NOMO-1 treated with DMSO at 0.1 percent for 48 hours (cell line): Measurements from ENCODE around the gene ADI1.
"Not testable (repeated sequence)": the region's sequence is repeated elsewhere in the genome, so short reads cannot be mapped to it uniquely, and the experiment has no call there.

Experiments
- DNase-seq: peaks from one replicate; lab custom pipeline; 2025; ENCODE audit not compliant: unreplicated experiment; lab: John Stamatoyannopoulos, UW

ADI1 gene

DNA sequence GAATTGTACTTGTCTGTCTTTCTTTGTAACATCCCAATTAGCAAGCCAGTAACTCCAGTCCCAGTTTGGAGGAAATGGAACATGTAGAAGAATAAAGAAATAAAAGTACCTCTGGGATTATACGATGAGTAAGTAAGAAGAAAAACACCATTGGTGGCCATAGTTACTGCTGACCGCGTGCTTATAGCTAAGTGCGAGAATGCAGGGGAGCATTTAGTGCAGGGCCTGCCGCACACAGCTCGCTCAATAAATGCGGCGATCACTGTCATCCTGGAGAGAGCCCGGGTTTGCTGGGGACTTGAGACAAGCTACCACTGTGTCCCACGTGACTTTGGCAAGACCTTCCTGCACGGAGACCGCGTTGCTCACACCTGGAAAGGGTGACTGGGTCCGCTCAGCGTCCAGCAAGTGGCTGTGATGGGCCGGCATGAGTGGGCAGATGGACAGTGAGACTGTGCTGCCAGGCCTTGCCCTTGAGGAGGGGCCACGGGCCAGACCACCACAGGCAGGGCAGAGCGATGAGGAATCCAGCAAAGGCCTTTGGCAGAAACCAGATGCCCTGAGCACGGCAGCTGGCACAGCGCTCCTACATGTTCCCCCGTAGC is 54.8 kb downstream of the ADI1 start:
- DNase-seq = no peak

DNA sequence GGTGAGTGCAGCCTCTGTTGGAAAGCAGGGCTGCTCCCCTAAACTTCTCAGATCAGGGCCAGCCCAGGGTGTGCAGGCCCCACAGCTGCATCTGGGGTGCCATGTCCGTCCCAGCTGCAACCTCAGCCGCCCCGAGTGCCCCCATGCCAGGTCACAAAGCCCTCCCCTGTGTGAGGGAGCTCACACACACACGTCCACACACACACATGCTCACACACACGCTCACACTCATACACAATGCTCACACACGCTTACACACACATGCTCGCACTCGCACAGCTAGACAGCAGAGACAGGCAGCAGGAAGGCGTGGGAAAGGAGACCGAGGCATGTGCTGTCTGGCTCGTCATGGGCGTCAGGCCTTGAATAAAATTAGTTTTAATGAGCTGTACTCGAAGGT is 55.4 kb downstream of the ADI1 start:
- no peak for DNase-seq

DNA sequence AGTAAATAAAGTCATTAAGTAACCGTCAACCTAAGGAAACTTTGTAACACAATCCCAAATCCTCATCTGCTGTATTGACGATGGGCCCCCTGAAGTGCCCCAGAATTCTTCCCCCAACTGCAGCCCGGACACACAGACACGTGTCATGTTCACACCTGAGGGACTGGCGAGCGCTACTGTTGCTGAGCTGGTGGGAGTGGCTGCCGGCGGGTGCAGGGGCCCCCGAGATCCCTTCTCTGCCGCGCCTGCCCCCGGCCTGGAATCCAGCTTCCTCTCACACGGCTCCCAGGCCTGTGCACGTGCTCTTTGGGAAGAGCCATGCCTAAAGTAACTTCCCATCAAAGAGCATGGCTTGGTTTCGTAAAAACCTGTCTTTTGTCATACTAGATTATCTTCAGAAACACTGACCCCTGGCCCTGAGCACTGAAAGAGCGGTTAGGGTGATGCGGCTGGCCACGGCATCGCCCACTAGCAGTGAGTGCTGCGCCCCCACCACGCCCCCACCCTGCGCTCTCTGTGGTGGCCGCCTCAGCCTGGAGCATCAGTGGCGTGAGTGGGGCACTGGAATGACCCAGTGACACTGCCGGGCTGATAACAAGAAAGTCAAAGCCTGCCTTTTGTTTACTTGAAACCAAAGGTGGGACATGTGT is 56.0 kb downstream of the ADI1 start:
- DNase-seq = no peak

DNA sequence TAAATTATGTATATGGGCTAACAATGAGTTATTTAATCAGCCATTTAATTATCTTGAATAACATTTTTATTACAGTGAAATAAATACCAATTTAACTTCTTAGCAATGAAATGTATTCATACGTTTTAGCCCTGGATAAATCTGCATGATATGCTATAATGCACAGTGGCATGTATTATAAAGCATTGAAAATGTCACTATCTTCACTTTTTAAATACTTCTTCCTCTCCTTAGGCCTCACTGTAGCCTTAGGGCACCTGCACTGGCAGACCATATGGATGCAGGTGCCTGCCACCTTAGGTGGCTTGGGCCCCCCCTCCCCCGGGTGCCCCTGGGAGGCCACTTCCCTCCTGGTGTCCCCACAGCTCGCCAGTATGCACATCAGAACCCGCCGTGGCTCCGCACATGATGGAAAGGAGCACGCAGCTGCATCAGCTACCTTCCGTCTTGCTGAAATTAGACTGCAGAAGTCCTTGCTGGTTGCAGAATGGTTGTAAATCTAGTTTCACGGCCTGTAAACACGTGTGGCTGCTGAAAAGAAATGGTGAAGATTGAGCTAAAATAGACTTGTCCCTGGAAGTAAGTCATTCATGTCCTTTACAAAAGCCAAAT is 56.7 kb downstream of the ADI1 start:
- DNase-seq = no peak

DNA sequence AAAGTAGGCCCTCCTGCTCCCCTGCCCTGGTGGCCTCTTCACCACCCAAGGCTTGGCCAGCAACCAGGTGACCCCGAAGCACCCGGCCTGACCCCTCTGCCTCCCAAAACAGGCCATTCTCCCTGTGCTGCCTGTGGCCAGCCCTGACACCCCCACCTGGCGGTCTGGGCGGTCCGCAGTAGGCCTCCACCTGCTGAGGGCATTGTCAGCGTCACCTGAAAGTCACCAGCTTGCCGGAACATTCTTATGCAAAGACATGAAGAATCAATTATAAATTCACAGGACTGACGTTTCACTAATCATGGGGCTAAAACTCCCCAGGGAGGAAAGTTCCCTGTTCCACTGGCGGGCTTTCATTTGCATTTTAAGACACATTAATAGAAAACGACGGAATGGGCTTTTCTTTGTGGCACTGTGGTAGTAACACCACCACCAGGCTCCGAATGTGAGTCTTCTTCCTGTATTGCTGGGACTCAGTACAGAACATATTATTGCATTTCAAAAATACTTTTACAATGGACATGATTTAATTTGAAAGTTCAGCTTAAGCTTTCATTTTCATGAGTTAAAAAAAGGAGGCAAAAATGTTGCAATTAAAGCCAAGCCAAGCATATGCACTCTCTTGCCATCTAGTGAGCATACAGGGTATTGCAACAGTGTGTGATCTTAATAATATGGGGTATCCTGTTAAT is 57.4 kb downstream of the ADI1 start:
- peak; percentile 38 for DNase-seq

DNA sequence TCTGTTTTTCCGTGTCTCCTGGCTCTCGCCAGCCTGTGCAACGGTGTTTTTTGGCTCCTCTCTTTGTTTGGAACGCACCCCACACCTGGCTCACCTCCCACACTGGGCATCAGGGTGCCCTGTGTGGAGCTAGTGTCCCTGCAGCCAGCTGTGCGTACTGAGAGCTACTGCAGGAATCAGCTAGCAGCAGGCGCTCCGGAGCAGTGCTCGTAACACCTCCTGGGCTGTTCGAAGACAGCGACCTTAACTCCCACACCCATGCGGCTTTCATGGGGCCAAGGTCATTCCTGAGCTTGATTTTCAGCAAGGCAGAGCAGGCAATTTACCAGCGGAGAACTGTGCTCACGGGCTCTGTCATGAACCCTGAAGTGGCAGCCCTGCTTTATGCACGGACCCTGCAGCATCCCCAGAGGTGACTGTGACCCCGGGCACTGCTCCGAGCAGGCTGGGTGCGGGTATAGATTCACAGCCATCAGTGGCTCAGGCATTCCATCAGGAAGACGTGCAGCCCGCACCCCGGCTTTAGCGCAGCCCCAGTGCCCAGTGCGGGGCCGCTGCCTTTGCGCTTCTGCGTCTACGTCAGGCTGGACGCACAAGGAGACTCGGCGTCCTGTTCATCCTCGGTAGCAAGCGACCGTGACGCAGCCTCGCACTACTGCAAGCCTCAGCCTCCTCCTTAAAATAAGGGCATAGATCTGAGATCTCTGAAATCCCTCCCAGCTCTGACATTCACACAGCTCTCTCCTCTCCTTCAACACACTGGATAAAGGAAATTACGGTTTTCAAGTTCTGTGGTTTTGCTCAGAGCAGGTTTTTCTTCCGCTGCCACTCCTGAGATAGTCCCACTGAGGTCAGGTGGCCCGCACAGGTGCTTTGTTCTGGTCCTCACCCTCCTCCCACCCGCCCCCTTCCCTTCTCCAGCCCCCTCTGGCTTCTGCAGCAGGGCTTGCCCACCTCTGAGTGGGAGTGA is 58.2 kb downstream of the ADI1 start:
- DNase-seq = no peak

DNA sequence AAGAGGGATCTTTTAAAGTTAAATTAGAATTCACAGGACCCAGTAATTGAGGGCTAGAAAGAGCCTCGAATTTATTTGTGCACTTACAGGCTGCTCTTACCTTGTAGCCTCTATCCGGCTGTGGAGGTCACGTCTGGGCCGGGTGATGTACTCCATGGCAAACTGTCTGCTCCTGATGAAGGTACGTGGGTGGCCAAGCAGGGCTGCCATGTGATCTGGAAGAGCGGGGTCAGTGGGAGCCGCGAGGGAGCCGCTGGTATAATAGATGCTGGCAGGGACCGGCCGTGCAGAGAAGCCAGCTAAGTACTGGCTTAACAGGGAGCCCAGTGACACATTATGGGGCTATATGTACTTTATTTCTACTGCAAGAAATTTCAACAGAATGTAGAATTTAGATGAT is 59.2 kb downstream of the ADI1 start:
- DNase-seq = no peak

DNA sequence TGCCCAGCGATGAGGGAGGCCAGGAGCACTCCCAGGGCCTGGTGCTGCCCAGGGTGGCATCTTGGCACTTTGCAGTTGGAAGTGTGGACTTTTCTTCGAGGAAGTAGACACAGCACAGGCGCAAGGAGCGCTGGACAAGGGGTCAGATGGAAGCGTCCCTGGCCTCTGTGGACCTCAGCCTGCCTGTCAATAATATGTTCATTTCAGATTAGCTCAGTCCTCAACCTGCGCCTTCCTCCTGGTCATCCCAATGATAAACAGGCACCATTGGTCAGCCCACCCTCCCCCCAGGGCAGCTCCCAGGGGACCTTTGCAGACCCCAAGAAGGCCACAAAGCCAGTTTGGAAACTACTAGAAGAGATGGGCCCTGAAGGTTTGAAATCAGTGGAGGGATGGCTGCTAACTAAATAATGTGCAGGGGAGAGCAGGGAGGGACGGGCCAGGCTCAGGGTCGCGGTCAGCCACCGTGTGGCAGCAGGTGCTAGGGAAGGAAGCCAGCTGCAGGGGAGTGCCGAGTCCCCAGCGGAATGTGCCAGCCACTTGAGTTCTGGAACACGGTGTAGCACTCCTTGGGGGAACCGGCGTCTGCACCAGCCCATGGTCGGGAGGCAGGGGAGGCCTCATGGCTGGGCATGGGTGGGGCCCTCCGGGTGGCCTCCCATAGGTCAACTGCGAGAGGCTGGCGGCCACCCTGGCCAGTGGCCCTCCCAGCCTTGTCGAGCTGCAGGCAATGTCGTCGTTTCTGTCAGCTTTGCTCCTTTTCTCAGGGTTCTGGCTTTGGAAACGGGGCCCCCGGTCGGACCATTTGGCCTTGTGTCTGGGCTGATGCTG is 59.9 kb downstream of the ADI1 start:
- DNase-seq = no peak

DNA sequence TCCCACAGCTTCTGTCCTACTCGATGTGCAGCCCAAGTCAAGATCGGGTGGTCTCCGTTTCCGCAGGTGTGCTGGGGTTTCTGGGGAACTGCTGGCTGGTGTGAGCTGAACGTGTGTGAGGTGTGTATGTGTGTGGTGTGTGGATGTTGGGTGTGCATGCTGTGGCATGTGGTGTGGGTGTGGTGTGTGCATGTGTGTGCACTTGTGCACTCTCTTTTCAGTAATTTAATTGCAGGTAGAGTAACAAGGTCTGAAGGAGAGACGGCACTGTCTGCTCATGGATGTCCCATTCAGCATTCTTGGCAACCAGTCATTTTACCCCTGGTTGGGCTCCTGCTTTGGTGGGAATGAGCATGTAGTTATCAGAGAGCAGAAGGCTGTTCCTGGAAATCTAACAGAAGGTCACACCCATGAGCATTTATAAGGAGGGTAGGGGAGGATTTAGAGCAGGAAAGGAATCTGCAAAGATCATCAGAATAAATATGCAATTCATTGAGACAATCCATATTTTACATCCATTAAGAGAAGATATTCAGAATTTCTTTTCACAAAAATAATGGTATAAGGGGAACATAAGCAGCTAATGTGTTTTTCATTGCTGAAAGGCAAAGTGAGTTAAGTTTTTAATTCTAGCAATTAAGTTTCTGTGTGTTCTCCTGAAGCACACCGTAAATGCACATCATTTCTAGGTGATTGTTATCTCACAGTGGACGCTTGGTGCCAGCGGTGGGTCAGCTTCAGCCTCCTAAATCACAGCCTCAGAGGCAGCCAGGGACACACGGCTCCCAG is 60.7 kb downstream of the ADI1 start:
- DNase-seq = no peak

DNA sequence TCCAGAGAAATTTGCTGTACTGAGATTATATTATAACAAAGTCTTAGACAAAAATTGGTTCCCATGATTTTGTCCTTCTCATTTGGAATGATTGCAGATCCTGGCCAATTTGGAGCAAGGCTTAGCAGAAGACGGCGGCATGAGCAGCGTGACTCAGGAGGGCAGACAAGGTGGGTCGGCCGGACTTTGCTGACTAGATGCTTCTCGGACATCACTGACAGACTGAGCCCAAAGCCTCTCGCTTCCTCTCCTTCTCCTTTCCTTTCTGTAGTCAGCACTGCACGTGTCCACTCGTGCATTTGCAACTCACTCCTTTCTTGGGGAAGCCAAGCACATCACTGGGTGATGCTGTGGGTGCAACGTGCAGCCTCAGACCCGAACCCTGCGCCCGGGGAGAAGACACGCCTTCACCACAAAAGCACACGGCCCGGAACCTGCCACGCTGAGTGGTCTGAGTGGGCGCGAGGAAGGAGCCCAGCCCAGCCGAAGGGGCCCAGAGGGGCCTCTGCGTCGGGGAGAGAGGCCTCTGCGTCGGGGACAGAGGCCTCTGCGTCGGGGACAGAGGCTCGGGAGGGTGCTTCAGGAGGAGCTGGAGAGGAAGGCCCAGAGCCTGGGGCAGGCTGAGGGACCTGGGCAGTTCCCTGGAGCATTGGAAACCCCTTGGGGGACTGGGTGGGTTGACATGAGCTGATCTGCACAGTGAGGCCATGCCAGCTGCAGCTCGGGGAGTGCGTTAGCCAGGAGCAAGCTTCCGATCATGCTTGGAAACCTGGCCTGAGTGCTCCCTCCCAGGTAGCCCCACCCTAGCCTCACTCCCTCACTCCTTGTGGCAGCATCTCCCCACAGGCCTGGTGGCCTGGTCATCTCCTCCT is 61.6 kb downstream of the ADI1 start:
- no peak for DNase-seq

DNA sequence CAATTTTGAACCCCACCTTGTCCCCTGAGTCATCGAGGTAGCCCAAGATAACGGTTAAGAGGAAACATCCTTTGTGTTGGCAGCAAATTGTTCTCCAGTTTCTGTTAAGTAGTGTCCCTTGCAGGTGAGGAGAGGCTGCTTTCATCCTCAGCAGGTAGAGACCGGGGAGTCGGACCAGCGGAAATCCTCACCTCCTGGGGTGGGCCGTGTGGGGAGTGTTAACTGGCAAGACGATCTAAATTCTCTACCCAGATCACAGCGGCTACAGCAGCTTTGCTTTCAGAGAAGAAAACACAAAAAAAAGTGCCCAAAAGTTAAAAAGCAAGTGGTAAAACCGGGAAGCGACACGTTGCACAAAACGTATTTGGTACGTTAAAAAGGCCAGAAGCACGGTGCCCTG is 63.2 kb downstream of the ADI1 start:
- no peak for DNase-seq

DNA sequence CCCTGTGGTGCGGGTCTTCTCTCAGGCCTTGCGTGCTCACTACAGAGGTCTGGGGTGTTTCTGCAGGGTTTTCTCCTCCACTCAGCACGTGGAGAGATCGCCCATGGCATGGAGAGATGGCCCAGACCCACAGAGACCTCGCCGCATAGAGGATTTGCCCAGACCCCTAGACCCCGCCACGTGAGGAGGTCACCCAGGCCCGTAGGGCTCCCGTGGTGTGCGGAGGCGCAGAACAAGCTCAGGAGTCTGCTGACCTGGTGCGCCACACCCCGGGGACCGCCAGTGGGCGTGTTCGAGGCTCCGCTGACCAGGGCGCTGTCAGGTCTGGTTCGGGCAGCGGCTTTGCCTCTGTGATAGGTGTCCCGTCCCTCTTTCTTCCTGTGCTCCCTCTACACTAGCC is 64.5 kb downstream of the ADI1 start:
- DNase-seq = no peak

DNA sequence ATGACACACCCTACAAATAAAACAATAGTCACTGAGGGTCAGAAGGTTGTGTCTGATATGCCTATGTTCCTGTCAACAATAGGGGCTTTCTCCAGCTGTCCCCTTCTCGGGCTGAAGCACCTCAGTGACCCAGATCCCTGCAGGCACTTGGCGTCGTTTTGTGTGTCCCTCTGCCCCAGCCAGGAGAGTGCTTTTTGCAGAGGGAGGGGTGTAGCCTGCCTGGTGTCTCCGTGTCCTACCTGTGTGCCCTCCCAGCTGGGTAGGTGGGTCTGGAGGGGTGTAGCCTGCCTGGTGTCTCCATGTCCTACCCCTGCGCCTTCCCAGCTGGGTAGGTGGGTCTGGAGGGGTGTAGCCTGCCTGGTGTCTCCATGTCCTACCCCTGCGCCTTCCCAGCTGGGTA is 65.3 kb downstream of the ADI1 start:
- DNase-seq = not testable (repeated sequence)

DNA sequence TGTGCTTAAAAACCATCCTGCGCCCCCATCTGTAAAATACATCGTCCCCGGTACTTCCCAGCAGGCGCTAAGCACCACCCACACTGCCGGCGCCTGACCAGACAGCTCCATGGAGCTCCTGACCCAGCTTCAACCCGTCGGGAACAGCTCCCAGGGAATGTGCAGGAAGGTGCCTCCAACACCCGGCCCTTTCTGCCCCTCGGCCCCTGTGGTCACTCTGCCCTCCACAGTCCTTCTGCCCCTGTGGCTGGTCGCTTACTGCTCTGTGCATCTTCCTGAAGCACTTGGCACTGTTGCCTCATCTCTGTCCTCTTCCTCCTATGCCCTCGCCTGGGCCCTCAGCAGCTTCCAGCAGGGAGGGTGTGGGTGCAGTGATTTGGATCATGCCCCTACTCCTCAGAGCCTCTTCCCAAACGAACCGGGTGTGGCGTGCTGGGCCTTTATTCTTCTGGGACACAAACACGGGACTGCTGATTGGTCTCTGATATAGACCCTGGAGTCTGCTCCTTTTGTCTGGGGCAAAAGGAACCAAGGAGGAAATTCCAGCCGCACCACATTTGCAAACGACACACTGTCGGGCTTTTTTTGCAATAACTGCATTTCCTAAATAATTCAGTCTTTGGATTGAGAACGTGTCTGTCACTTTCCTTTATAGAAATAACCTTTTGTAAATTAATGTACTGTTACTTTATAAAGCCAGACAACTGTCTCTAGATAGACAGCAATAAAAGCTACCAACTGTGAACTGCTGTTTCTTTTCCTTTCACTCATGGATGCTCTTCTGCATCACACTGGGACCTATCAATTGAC is 65.9 kb downstream of the ADI1 start:
- no peak for DNase-seq

DNA sequence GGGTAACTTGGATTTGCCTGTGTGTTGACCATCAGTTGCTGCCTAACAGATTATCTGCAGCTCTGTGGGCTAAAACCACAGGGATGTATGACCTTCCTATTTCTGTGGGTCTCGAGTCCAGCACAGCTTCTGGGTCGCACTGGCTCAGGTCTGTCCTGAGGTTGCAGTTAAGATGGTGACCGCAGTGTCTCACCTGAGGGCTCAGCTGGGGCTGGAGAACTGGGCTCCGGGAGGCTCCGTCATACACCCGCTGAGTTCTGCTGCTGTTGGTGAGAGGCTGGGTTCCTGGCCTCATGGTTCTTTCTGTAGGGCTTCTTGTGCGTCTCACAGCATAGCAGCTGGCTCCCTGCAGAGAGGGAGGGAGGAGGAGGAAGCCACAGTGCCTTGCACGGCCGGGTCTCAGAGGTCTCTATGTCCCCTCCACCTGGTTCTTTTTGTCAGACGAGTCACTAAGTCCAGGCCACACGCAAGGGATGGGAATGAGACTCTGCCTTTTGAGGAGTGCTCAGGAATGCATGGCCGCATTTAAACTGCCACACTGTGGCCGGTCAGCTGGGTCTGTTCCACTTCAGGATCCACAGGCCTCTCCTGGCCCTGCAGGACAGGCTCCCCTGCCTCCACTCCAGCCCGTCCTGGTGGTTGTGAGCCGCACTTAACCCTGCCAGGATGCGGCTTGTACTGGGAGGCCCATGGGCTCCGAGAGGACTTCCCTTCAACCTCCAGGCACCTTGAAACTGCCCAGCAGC is 67.2 kb downstream of the ADI1 start:
- no peak for DNase-seq

DNA sequence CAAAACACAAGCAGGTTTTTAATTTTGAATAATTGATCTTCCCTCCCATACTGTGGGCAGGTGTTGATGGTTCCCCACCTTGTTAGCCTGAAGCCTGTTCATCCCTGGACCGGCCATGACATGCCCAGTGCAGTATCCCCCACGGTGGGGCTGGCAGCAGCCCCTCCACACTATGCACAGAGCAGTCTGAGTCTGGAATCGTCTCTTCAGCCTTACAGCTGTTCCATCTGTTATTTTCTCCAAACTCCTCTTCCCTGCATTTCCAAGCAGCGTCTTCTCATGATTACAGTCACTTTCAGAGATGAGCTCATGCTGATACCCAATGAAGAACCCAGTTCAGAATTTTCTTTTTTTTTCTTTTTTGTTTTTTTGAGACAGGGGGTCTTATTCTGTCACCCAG is 68.2 kb downstream of the ADI1 start:
- DNase-seq = no peak
